ENCODE data around the gene MYH9.

Gene MYH9

GRCh38 chr22:36249160-36249559, 138.6 kb downstream of the MYH9 start:
- ChIA-PET POLR2A (ENCODE audit: low non-redundant PET) (no interaction called here), CTCF (no interaction called here)
- no peak for TF ChIP-seq CTCF (conservative IDR thresholded peaks at IDR 0.05; ENCODE audit: low read depth)
- H3K27ac ChIP-seq = no peak overlapping the region
- no peak for DNase-seq (ENCODE audit: low spot score)

GRCh38 chr22:36247955-36248354, 139.8 kb downstream of the MYH9 start:
- no peak for TF ChIP-seq CTCF (conservative IDR thresholded peaks at IDR 0.05; ENCODE audit: low read depth)
- no peak for DNase-seq (ENCODE audit: low spot score)
- CTCF ChIA-PET = no interaction called here
- H3K27ac ChIP-seq = no peak overlapping the region
- POLR2A ChIA-PET (ENCODE audit: low non-redundant PET) = no interaction called here

- H3K27ac ChIP-seq = no peak overlapping the region
- POLR2A ChIA-PET (ENCODE audit: low non-redundant PET) = no interaction called here
- CTCF ChIA-PET = no interaction called here
- TF ChIP-seq CTCF (conservative IDR thresholded peaks at IDR 0.05; ENCODE audit: low read depth) = no peak
- no peak for DNase-seq (ENCODE audit: low spot score)
Measured at GRCh38 chr22:36246718-36247117, 141.0 kb downstream of the MYH9 start.

- H3K27ac ChIP-seq = no peak overlapping the region
- ChIA-PET POLR2A (ENCODE audit: low non-redundant PET) (no interaction called here), CTCF (no interaction called here)
- DNase-seq (ENCODE audit: low spot score) = no peak
- no peak for TF ChIP-seq CTCF (conservative IDR thresholded peaks at IDR 0.05; ENCODE audit: low read depth)
Measured at GRCh38 chr22:36245805-36246356, 141.9 kb downstream of the MYH9 start.

- TF ChIP-seq CTCF (conservative IDR thresholded peaks at IDR 0.05; ENCODE audit: low read depth) = no peak
- ChIA-PET POLR2A (ENCODE audit: low non-redundant PET) (no interaction called here), CTCF (no interaction called here)
- no peak for DNase-seq (ENCODE audit: low spot score)
- H3K27ac ChIP-seq = no peak overlapping the region
Measured at GRCh38 chr22:36244522-36245391, 143.0 kb downstream of the MYH9 start.

GRCh38 chr22:36243986-36244385, 143.8 kb downstream of the MYH9 start:
- H3K27ac ChIP-seq = no peak overlapping the region
- ChIA-PET POLR2A (ENCODE audit: low non-redundant PET) (no interaction called here), CTCF (interaction anchor here (0.6 to 0.8 kb wide), 2 partner anchors 103 to 893 kb away, joined by 3 read pairs; no protein-coding TSS in a partner anchor)
- TF ChIP-seq CTCF (conservative IDR thresholded peaks at IDR 0.05; ENCODE audit: low read depth) = no peak
- no peak for DNase-seq (ENCODE audit: low spot score)
